AG09319 (cell line): ENCODE results near the gene GPHN.

Experiments used
- DNase-seq: peaks from one replicate; pipeline ENCODE4 v3.0.0-alpha.2; 2010; ENCODE audit warnings: low read depth; ENCODE audit errors: extremely low read depth
- TF ChIP-seq, protein P1 (sequence below): IDR thresholded peaks from 2 replicates; pipeline ENCODE4 v1.5.1; 2011; ENCODE audit warnings: low read depth, mild to moderate bottlenecking, inconsistent platforms, low read length, moderate library complexity

The GPHN gene

DNA sequence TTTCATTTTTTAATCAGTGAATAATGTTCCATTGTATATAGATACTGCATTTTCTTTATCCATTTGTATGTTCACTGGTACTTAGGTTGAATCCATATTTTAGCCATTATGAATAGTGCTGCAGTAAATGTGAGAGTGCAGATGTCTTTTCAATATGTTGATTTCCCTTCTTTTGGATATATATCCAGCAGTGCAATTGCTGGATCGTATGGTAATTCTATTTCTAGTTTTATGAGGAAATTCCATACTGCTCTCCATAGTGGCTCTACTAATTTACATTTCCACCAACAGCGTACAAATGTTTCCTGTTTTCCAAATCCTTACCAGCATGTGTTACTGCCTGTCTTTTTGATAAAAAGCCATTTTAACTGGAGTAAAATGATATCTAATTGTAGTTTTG, 392.8 kb downstream of the GPHN start:
- TF ChIP-seq, protein P1, sequence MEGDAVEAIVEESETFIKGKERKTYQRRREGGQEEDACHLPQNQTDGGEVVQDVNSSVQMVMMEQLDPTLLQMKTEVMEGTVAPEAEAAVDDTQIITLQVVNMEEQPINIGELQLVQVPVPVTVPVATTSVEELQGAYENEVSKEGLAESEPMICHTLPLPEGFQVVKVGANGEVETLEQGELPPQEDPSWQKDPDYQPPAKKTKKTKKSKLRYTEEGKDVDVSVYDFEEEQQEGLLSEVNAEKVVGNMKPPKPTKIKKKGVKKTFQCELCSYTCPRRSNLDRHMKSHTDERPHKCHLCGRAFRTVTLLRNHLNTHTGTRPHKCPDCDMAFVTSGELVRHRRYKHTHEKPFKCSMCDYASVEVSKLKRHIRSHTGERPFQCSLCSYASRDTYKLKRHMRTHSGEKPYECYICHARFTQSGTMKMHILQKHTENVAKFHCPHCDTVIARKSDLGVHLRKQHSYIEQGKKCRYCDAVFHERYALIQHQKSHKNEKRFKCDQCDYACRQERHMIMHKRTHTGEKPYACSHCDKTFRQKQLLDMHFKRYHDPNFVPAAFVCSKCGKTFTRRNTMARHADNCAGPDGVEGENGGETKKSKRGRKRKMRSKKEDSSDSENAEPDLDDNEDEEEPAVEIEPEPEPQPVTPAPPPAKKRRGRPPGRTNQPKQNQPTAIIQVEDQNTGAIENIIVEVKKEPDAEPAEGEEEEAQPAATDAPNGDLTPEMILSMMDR = no peak
- no peak for DNase-seq

DNA sequence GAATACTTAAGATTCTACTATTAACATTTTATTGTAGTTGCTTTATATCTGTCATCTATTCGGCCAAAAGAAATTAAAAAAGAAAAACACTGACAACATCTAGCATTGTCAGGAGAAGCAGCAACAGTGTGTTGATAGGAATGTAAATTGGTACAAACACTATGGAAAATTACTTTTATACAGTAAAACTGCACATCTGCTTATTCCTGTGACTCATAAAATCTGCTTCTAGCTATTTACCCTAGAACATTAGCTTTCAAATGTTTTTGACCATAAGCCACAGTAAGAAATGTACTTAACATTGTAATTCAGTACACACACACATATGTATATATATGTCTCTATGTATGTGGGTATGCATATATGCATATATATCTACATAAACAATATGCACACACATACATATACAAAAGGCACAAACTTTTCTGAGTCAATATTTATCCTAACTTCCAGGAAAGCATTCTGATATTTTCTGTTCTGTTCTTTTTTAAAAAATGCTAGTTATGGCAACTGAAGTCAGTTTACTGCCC, 402.4 kb downstream of the GPHN start:
- TF ChIP-seq, protein P1 = no peak
- DNase-seq = no peak

DNA sequence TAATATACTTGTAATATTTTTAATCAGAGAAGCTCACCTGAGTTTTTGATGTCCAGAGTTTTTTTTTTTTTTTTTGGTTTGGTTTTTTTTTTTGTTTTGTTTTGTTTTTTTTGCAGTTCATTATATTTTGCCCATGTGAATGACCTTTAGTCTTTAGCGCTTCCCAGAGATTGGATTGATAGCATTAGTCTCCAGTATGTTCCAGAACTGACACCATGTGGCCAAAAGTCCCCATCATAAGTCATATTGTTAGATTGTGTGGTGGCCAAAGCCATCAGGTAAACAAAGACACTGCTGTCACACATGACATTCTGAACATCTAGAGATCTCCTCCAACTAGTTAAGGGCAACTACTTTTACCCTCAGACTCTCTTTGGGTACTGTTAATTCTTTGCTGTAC, 408.5 kb downstream of the GPHN start:
- no peak for DNase-seq
- TF ChIP-seq, protein P1 = no peak

DNA sequence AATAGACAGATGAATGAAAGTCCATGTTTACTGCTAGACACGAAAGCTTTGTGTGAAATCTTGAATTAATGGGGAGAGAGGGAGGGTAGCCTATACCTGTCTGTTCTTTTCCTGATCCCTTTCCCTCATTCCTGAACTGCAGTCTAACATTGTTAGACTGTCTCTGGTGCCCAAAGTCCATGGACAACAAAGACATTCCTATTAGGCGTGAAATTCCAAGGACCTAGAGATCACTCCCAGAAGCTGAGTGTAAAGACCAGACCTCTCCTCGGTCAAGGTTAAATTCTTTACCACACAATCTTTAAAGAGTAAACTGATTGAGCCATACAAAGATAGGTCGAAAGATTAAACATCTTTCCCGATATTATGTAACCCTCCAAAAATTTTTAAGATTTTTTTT, 410.6 kb downstream of the GPHN start:
- TF ChIP-seq, protein P1 = no peak
- DNase-seq = no peak

DNA sequence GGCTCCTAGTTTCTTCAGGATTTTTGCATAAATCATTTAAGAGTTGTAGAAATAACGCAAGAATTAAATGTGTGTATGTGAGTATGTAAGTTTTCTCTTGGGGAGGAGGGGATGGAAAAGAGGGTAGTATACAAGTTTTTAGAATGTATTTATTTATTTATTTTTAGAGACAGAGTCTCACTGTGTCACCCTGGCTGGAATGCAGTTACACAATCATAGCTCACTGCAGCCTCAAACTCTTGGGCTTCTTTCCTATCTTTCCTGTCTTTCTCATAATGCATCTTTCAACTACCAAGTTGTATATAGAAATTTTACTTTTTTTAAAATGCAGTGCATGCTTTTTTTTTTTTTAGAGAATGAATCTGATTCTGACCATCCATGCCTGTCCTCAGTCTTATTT, 412.2 kb downstream of the GPHN start:
- TF ChIP-seq, protein P1 = no peak
- DNase-seq = no peak

DNA sequence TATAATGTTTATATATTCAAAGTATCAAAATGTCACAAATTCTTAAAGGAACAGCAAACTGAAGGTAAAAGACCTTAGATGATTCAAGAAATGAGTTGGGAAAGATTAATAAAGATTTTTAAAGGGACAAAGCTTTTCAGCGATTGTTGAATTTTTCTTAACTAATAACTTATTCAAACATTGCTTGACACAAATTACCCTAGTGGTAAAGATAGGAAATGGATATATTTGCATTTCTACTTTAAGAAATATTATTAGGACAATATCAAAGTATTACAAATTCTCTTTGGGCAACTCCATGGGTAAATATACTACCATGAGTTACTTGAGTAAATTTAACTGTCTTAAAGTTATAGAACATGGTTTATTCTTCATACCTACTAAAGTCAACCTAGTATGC, 415.3 kb downstream of the GPHN start:
- no peak for DNase-seq
- TF ChIP-seq, protein P1 = no peak

DNA sequence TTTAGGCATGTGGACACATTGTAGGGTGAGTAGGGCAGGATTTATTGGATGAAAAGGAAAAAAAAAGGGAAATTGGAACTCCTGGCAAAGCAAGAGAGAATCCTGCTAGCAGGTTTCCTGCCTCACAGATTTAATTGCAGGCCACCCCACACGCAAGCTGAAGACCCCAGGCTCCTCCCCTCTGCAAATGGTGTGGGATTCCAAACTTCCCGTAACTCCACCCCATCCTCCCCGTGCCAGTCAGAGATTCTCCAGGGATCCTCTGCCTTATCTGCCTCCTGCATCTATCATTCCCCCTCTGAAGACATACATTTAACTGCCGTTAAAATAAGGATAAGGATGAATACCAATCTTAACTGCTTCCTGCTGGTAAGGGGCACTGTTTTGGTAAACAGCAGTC, 431.5 kb downstream of the GPHN start:
- no peak for DNase-seq
- TF ChIP-seq, protein P1 = no peak
